ENCODE data around the gene ENOPH1.

The ENOPH1 gene

GRCh38 chr4:82415922-82416365 is 14.4 kb upstream of the ENOPH1 start:
- Mint-ChIP-seq H3K36me3 (no peaks in the 10 kb centered on the region), H3K9me3 (ENCODE audit: low read depth) (no peaks in the 10 kb centered on the region), H3K27me3 (peaks cover 9% of the 10 kb centered on the region), H3K4me3 (peak overlapping the region; percentile 42), H3K4me1 (ENCODE audit: low read depth) (peaks cover 7% of the 10 kb centered on the region), H3K27ac (no peak overlapping the region)

GRCh38 chr4:82419451-82419850 is 10.9 kb upstream of the ENOPH1 start:
- peaks cover 10% of the 10 kb centered on the region for H3K36me3 Mint-ChIP-seq
- no peak overlapping the region for H3K4me3 Mint-ChIP-seq
- no peaks in the 10 kb centered on the region for H3K9me3 Mint-ChIP-seq (ENCODE audit: low read depth)
- H3K4me1 Mint-ChIP-seq (ENCODE audit: low read depth): peaks cover 27% of the 10 kb centered on the region
- H3K27me3 Mint-ChIP-seq: peaks cover 7% of the 10 kb centered on the region
- no peak overlapping the region for H3K27ac Mint-ChIP-seq

GRCh38 chr4:82421796-82422560 is 8.4 kb upstream of the ENOPH1 start:
- peak overlapping the region; percentile 70 for H3K27ac Mint-ChIP-seq
- H3K36me3 Mint-ChIP-seq: peaks cover 26% of the 10 kb centered on the region
- H3K4me1 Mint-ChIP-seq (ENCODE audit: low read depth): peaks cover 49% of the 10 kb centered on the region
- no peaks in the 10 kb centered on the region for H3K27me3 Mint-ChIP-seq
- H3K4me3 Mint-ChIP-seq: no peak overlapping the region
- no peaks in the 10 kb centered on the region for H3K9me3 Mint-ChIP-seq (ENCODE audit: low read depth)

- H3K4me3 Mint-ChIP-seq: no peak overlapping the region
- no peaks in the 10 kb centered on the region for H3K9me3 Mint-ChIP-seq (ENCODE audit: low read depth)
- peak overlapping the region; percentile 86 for H3K27ac Mint-ChIP-seq
- no peaks in the 10 kb centered on the region for H3K27me3 Mint-ChIP-seq
- H3K36me3 Mint-ChIP-seq: peaks cover 31% of the 10 kb centered on the region
- peaks cover 55% of the 10 kb centered on the region for H3K4me1 Mint-ChIP-seq (ENCODE audit: low read depth)
These were observed 7.8 kb upstream of the ENOPH1 start for GRCh38 chr4:82422616-82423015.

GRCh38 chr4:82423245-82424054 is 6.9 kb upstream of the ENOPH1 start:
- Mint-ChIP-seq H3K4me3 (peak overlapping the region; percentile 48), H3K27ac (peak overlapping the region; percentile 86), H3K4me1 (ENCODE audit: low read depth) (peaks cover 60% of the 10 kb centered on the region), H3K27me3 (no peaks in the 10 kb centered on the region), H3K36me3 (peaks cover 38% of the 10 kb centered on the region), H3K9me3 (ENCODE audit: low read depth) (no peaks in the 10 kb centered on the region)

- Mint-ChIP-seq H3K9me3 (ENCODE audit: low read depth) (no peaks in the 10 kb centered on the region), H3K4me1 (ENCODE audit: low read depth) (peaks cover 59% of the 10 kb centered on the region), H3K36me3 (peaks cover 40% of the 10 kb centered on the region), H3K27ac (peak overlapping the region; percentile 81), H3K27me3 (no peaks in the 10 kb centered on the region), H3K4me3 (peak overlapping the region; percentile 100)
These were observed 4.9 kb upstream of the ENOPH1 start for GRCh38 chr4:82425478-82425877.

GRCh38 chr4:82428526-82428968 is 1.8 kb upstream of the ENOPH1 start:
- Mint-ChIP-seq H3K27ac (peak overlapping the region; percentile 100), H3K9me3 (ENCODE audit: low read depth) (no peaks in the 10 kb centered on the region), H3K36me3 (peaks cover 40% of the 10 kb centered on the region), H3K4me1 (ENCODE audit: low read depth) (peaks cover 61% of the 10 kb centered on the region), H3K4me3 (peak overlapping the region; percentile 100), H3K27me3 (no peaks in the 10 kb centered on the region)

- H3K27me3 Mint-ChIP-seq: no peaks in the 10 kb centered on the region
- no peaks in the 10 kb centered on the region for H3K9me3 Mint-ChIP-seq (ENCODE audit: low read depth)
- peak overlapping the region; percentile 100 for H3K4me3 Mint-ChIP-seq
- peak overlapping the region; percentile 100 for H3K27ac Mint-ChIP-seq
- peaks cover 61% of the 10 kb centered on the region for H3K4me1 Mint-ChIP-seq (ENCODE audit: low read depth)
- peaks cover 39% of the 10 kb centered on the region for H3K36me3 Mint-ChIP-seq
These were observed 1.2 kb upstream of the ENOPH1 start for GRCh38 chr4:82428969-82429727.

- Mint-ChIP-seq H3K4me3 (peak overlapping the region; percentile 100), H3K36me3 (peaks cover 34% of the 10 kb centered on the region), H3K9me3 (ENCODE audit: low read depth) (no peaks in the 10 kb centered on the region), H3K27me3 (no peaks in the 10 kb centered on the region), H3K4me1 (ENCODE audit: low read depth) (peaks cover 56% of the 10 kb centered on the region), H3K27ac (peak overlapping the region; percentile 100)
These were observed 630 bp upstream of the ENOPH1 start for GRCh38 chr4:82429728-82430192.

- peak overlapping the region; percentile 97 for H3K4me3 Mint-ChIP-seq
- peak overlapping the region; percentile 97 for H3K27ac Mint-ChIP-seq
- no peaks in the 10 kb centered on the region for H3K9me3 Mint-ChIP-seq (ENCODE audit: low read depth)
- H3K27me3 Mint-ChIP-seq: no peaks in the 10 kb centered on the region
- peaks cover 29% of the 10 kb centered on the region for H3K36me3 Mint-ChIP-seq
- peaks cover 54% of the 10 kb centered on the region for H3K4me1 Mint-ChIP-seq (ENCODE audit: low read depth)
These were observed 765 bp downstream of the ENOPH1 start for GRCh38 chr4:82430964-82431745.

GRCh38 chr4:82431831-82432230 is 1.4 kb downstream of the ENOPH1 start:
- no peaks in the 10 kb centered on the region for H3K27me3 Mint-ChIP-seq
- H3K4me3 Mint-ChIP-seq: peak overlapping the region; percentile 97
- H3K27ac Mint-ChIP-seq: no peak overlapping the region
- H3K9me3 Mint-ChIP-seq (ENCODE audit: low read depth): no peaks in the 10 kb centered on the region
- peaks cover 27% of the 10 kb centered on the region for H3K36me3 Mint-ChIP-seq
- H3K4me1 Mint-ChIP-seq (ENCODE audit: low read depth): peaks cover 54% of the 10 kb centered on the region

GRCh38 chr4:82432596-82432995 is 2.2 kb downstream of the ENOPH1 start:
- Mint-ChIP-seq H3K4me1 (ENCODE audit: low read depth) (peaks cover 54% of the 10 kb centered on the region), H3K4me3 (peak overlapping the region; percentile 97), H3K36me3 (peaks cover 26% of the 10 kb centered on the region), H3K27me3 (no peaks in the 10 kb centered on the region), H3K27ac (peak overlapping the region; percentile 64), H3K9me3 (ENCODE audit: low read depth) (no peaks in the 10 kb centered on the region)

GRCh38 chr4:82433791-82434190 is 3.4 kb downstream of the ENOPH1 start:
- peaks cover 61% of the 10 kb centered on the region for H3K4me1 Mint-ChIP-seq (ENCODE audit: low read depth)
- H3K36me3 Mint-ChIP-seq: peaks cover 21% of the 10 kb centered on the region
- peak overlapping the region; percentile 78 for H3K4me3 Mint-ChIP-seq
- peak overlapping the region; percentile 94 for H3K27ac Mint-ChIP-seq
- no peaks in the 10 kb centered on the region for H3K27me3 Mint-ChIP-seq
- H3K9me3 Mint-ChIP-seq (ENCODE audit: low read depth): no peaks in the 10 kb centered on the region

- H3K36me3 Mint-ChIP-seq: peaks cover 26% of the 10 kb centered on the region
- H3K27me3 Mint-ChIP-seq: no peaks in the 10 kb centered on the region
- peak overlapping the region; percentile 83 for H3K27ac Mint-ChIP-seq
- peaks cover 3% of the 10 kb centered on the region for H3K9me3 Mint-ChIP-seq (ENCODE audit: low read depth)
- H3K4me3 Mint-ChIP-seq: peak overlapping the region; percentile 52
- H3K4me1 Mint-ChIP-seq (ENCODE audit: low read depth): peaks cover 73% of the 10 kb centered on the region
These were observed 4.6 kb downstream of the ENOPH1 start for GRCh38 chr4:82434949-82435348.

Measured in activated naive CD8-positive, alpha-beta T cell (primary cell).